HG02759 (cell line): Measurements from ENCODE around the gene TRHDE.

Experiments
- ATAC-seq: cut with Tn5 transposase; IDR thresholded peaks from one replicate; pipeline ENCODE4 v1.9.1; 2021; ENCODE audit warnings: mild to moderate bottlenecking, moderate library complexity; ENCODE audit not compliant: unreplicated experiment

Gene TRHDE

GRCh38 chr12:72432037-72432604 lies 160.0 kb downstream of the TRHDE start:
- ATAC-seq, result no peak

GRCh38 chr12:72433298-72433697 lies 161.1 kb downstream of the TRHDE start:
- no peak for ATAC-seq

- no peak for ATAC-seq
These were observed 162.8 kb downstream of the TRHDE start for GRCh38 chr12:72434999-72435398.

- ATAC-seq, result no peak
These were observed 170.0 kb downstream of the TRHDE start for GRCh38 chr12:72442217-72442616.

DNA sequence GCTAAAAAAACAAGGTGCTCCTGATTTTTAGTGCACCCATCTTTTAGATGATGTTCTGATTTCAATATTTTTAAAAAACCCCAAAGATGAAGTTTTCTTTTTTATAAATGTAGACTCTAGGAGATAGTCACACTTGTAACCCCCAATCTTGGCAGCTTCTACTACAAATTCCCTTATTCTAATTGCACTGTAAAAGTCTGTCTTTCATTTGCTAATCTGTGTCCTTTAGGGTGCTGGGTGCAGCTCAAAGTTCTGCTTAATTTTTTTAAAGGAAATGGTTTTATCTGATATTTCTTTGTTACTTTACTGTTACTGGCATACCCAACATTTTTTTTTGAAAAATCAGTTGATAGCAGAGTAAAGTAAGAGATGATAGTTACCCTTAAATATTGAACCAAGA lies 172.0 kb downstream of the TRHDE start:
- no peak for ATAC-seq

- ATAC-seq, result no peak
These were observed 172.4 kb downstream of the TRHDE start for GRCh38 chr12:72444566-72444965.

- no peak for ATAC-seq
These were observed 175.9 kb downstream of the TRHDE start for GRCh38 chr12:72448089-72448488.

DNA sequence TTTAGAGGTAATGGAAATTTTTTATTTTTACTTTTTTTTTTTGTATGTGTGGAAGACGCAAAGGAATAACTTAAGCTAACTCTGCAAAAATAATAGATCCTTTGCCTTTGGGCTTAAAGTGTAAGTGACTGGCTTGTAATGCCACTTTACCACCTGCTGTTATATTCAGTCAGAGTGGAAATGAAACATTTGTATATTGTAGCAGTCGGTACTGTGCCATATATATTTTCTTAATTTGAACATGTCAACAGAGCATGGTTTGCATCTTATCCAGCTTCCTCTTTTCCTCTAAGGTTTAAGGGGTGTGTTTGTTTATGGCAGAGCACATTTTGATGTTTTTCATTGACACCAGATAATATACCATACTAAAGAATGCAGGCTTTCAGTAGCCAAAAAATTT lies 176.6 kb downstream of the TRHDE start:
- no peak for ATAC-seq

DNA sequence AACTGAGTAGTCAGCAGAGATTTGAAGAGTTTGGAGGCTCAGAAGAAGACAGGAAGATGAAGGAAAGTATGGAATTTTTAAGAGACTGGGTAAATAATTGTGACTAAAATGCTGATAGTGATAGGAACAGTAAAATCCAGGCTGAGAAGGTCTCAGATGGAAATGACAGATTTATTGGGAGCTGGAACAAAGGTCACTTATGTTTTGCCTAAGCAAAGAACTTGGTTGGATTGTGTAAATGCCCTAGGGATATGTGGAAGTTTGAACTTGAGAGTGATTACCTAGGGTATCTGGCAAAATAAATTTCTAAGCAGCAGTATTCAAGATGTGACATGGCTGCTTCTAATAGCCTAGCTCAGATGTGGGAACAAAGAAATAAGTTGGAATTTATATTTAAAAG lies 180.9 kb downstream of the TRHDE start:
- ATAC-seq, result no peak

- no peak for ATAC-seq
These were observed 181.4 kb downstream of the TRHDE start for GRCh38 chr12:72453550-72453949.

GRCh38 chr12:72464471-72464870 lies 192.3 kb downstream of the TRHDE start:
- ATAC-seq, result no peak

DNA sequence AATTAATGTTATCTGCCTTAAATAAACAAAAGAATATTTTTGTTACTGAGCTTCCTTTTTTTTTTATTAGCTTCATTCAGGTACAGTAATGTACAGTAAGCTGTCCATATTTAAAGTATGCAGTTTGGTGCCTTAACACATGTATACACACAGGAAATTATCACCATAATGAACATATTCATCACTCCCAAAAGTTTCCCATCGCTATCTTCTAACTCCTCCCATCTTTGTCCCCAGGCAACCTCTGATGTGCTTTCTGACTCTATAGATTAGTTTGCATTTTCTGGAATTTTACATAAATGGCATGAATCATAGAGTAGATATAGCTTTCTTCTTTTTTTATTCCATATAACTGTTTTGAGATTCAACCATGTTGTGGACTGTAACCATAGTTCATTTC lies 193.0 kb downstream of the TRHDE start:
- no peak for ATAC-seq

DNA sequence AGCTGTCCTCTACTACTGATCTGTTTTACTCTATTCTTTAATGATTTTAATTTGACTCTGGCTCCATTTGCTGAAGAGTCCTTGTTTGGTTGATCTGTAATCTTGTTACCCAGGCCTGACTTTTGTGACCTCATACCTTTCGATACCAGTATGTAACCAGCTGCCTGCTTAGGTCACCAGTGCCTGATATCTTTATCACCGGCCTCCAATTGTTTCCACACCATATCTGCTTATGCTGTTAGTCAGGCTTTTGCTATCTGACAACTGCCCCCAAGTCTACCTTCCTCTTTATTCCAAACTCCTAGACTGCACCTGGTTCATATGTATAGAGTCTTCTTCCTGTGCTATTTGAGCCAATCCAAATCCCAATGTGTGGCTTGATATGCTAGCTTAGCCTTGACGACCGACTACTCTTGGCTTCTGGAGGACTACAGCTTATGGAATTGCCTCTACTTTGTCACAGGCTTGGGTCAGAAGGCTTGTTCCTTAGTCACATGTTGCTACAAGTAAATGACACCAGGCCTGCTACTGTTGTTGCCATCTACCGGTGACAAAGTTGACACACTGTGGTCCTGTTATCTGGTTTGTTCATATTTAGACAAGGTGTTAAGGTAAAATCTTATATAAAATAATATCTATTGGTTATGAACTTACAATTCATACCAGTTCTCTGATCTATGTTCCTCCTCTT lies 193.9 kb downstream of the TRHDE start:
- ATAC-seq, result no peak

DNA sequence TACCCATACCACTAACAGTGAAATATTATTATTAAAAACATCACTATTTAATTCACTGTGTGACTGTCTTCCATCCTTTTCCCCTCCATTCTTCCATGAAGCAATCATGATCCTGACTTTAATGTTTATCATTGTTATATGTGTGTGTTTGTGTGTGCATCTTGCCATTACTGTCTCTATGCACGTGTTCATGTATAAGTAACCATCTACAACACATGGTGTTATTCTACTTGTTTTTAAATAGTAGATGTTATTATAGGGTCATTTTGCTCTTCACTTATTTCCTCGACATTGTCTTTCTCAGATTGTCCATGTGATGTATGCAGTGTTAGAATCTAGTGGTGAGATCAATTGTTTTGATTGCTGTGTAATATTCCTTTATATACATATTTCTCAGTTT lies 195.8 kb downstream of the TRHDE start:
- ATAC-seq, result no peak

- no peak for ATAC-seq
These were observed 196.3 kb downstream of the TRHDE start for GRCh38 chr12:72468505-72468904.

- no peak for ATAC-seq
These were observed 199.6 kb downstream of the TRHDE start for GRCh38 chr12:72471806-72472205.

DNA sequence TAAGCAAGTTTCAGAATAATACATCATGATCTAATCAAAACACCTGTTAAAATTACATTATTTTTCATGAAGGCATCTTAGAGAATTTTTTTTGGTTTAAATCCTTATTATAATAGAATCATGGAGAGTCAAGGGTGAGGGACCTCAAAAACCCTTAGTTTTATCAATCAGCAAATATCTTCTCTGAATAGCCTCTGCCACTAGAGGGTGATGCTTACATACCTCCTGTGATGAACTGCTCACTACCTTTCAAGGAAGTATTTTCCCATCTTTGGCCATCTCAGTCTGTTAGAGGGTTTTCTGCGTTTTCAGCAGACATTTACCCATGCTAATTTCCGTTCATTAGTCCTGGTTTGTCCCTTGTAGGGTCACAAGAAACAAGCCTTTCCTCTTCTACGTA lies 200.2 kb downstream of the TRHDE start:
- no peak for ATAC-seq

DNA sequence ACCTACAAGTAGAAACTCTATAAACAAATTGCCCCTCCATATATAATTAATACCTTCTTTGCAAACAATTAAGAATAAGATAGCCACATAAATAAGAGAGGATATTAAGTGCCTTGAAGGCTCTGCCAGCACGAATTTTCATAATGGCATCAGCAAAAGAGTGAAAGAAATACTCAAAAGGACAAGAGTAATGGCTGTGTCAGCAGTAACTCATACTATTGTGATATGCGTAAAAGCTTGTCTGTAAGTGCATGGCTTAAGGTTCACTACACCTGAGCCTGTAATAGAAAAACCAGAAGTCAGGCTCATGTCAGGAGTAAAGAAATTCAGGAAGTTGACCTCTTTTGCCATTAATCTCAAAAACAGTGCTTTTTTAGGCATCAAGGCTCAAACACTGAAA lies 204.1 kb downstream of the TRHDE start:
- ATAC-seq, result no peak

DNA sequence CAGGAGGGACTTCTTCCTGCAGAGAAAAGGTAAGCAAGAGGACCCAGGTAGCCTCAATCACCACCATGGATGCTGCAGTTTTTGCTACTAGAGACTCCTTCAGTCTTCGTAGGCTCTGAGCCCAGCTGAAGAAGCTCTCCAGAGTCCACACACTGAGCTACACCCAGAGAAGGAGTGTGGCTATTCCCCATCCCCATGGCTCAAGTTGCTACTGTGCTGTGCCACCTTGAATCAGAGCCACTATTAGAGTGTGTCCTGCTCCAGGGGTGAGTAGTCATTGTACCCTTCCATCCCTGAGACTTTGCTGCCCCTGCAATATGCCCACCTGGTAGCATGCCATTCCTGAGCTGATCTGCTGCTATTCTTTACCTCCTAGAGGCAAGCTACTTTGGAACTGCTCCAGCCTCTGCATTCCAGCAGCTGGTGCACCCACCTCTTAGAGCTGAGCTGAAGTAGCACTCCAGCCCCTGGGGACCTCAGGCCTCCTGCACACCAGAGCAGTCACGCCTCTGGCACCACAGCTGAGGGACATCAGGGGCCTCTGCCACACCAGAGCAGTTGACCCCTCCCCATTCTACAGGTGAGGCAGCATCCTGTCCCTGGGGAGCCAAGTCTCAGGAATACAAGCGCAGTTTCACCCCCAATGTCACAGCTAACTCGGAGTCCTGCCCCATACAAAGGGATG lies 213.0 kb downstream of the TRHDE start:
- ATAC-seq, result no peak

- no peak for ATAC-seq
These were observed 219.3 kb downstream of the TRHDE start for GRCh38 chr12:72491426-72491825.

GRCh38 chr12:72493407-72493806 lies 221.2 kb downstream of the TRHDE start:
- ATAC-seq, result no peak

- ATAC-seq, result no peak
These were observed 226.2 kb downstream of the TRHDE start for GRCh38 chr12:72498354-72498753.
